Measurements from ENCODE around the gene KPNA6. TPM values are rescaled to one million over a fixed set of nuclear protein-coding genes. Genes with fewer than 3 reads are reported as not detected.

The KPNA6 gene
- polyA plus RNA-seq, 1 donor from 2014 or later = 17.3 TPM

DNA sequence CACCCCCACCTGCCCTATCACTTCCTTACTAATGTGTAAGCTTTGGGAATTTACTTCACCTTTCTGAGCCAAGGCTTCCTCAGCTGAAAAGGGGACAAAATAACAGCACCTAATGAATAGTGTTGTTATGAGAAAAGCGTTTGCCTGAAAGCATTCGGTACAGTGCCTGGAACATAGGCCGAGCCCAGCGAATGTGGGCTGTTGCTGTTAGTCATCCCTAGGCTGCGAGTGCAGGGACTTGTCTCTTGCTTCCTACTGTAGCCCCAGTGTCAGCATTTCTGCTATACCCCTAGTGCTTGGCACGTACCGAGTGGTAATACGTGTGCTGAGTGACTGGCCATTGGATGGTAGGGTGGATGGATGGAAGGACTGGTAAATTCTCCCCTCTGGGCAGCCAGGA, 16.7 kb upstream of the KPNA6 start:
- Histone ChIP-seq H3K36me3 (ENCODE audit: insufficient read depth, low read length) (peaks cover 3% of the 10 kb centered on the region), H3K4me3 (ENCODE audit: low read length) (no peak overlapping the region), H2AFZ (ENCODE audit: low read depth, low read length) (no peak overlapping the region), H4K20me1 (ENCODE audit: insufficient read depth) (no peaks in the 10 kb centered on the region), H3K9me3 (ENCODE audit: low read length) (no peaks in the 10 kb centered on the region), H3K9me2 (ENCODE audit: insufficient read depth, low read length) (no peaks in the 10 kb centered on the region), H3K9ac (ENCODE audit: low read length) (no peak overlapping the region), H3F3A (ENCODE audit: insufficient read depth, low read length, poor library complexity, severe bottlenecking) (no peaks in the 10 kb centered on the region), H3K79me2 (replicated peaks; ENCODE audit: insufficient read depth, low read length) (no peaks in the 10 kb centered on the region), H3K27ac (ENCODE audit: low read length) (no peak overlapping the region), H3K4me2 (ENCODE audit: low read length) (no peak overlapping the region), H3K27me3 (ENCODE audit: insufficient read depth, low read depth, low read length) (no peaks in the 10 kb centered on the region)
- TF ChIP-seq, protein P1, sequence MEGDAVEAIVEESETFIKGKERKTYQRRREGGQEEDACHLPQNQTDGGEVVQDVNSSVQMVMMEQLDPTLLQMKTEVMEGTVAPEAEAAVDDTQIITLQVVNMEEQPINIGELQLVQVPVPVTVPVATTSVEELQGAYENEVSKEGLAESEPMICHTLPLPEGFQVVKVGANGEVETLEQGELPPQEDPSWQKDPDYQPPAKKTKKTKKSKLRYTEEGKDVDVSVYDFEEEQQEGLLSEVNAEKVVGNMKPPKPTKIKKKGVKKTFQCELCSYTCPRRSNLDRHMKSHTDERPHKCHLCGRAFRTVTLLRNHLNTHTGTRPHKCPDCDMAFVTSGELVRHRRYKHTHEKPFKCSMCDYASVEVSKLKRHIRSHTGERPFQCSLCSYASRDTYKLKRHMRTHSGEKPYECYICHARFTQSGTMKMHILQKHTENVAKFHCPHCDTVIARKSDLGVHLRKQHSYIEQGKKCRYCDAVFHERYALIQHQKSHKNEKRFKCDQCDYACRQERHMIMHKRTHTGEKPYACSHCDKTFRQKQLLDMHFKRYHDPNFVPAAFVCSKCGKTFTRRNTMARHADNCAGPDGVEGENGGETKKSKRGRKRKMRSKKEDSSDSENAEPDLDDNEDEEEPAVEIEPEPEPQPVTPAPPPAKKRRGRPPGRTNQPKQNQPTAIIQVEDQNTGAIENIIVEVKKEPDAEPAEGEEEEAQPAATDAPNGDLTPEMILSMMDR (IDR thresholded peaks at IDR 0.05; ENCODE audit: poor library complexity, severe bottlenecking) = no peak
- TF ChIP-seq, protein P2, sequence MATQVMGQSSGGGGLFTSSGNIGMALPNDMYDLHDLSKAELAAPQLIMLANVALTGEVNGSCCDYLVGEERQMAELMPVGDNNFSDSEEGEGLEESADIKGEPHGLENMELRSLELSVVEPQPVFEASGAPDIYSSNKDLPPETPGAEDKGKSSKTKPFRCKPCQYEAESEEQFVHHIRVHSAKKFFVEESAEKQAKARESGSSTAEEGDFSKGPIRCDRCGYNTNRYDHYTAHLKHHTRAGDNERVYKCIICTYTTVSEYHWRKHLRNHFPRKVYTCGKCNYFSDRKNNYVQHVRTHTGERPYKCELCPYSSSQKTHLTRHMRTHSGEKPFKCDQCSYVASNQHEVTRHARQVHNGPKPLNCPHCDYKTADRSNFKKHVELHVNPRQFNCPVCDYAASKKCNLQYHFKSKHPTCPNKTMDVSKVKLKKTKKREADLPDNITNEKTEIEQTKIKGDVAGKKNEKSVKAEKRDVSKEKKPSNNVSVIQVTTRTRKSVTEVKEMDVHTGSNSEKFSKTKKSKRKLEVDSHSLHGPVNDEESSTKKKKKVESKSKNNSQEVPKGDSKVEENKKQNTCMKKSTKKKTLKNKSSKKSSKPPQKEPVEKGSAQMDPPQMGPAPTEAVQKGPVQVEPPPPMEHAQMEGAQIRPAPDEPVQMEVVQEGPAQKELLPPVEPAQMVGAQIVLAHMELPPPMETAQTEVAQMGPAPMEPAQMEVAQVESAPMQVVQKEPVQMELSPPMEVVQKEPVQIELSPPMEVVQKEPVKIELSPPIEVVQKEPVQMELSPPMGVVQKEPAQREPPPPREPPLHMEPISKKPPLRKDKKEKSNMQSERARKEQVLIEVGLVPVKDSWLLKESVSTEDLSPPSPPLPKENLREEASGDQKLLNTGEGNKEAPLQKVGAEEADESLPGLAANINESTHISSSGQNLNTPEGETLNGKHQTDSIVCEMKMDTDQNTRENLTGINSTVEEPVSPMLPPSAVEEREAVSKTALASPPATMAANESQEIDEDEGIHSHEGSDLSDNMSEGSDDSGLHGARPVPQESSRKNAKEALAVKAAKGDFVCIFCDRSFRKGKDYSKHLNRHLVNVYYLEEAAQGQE (IDR thresholded peaks at IDR 0.05; ENCODE audit: borderline replicate concordance) = no peak
- no peak for TF ChIP-seq MXI1 (conservative IDR thresholded peaks at IDR 0.05; ENCODE audit: poor library complexity, severe bottlenecking)
- TF ChIP-seq POLR2AphosphoS5 (IDR thresholded peaks at IDR 0.05) = no peak
- TF ChIP-seq SMC3 (conservative IDR thresholded peaks at IDR 0.05; ENCODE audit: poor library complexity) = no peak
- TF ChIP-seq EP300 (conservative IDR thresholded peaks at IDR 0.05; ENCODE audit: poor library complexity, severe bottlenecking) = no peak
- TF ChIP-seq RAD21 (conservative IDR thresholded peaks at IDR 0.05) = no peak
- TF ChIP-seq TAF1 (IDR thresholded peaks at IDR 0.05; ENCODE audit: low read depth) = no peak

DNA sequence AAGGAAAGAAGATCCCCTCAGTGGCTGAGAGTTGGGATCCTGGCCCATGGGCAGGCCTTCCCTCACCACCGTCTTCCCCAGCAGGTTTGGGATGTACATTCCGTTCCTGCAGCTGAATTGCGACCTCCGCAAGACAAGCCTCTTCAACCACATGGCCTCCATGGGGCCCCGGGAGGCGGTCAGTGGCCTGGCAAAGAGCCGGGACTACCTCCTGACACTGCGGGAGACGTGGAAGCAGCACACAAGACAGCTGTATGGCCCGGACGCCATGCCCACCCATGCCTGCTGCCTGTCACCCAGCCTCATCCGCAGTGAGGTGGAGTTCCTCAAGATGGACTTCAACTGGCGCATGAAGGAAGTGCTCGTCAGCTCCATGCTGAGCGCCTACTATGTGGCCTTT, 16.3 kb upstream of the KPNA6 start:
- no peak overlapping the region for H2AFZ ChIP-seq (ENCODE audit: low read depth, low read length)
- no peaks in the 10 kb centered on the region for H3K9me3 ChIP-seq (ENCODE audit: low read length)
- H3K27me3 ChIP-seq (ENCODE audit: insufficient read depth, low read depth, low read length) = no peaks in the 10 kb centered on the region
- H3K9me2 ChIP-seq (ENCODE audit: insufficient read depth, low read length) = no peaks in the 10 kb centered on the region
- H3K4me2 ChIP-seq (ENCODE audit: low read length) = no peak overlapping the region
- H3K27ac ChIP-seq (ENCODE audit: low read length) = no peak overlapping the region
- H4K20me1 ChIP-seq (ENCODE audit: insufficient read depth) = no peaks in the 10 kb centered on the region
- no peaks in the 10 kb centered on the region for H3K79me2 ChIP-seq (replicated peaks; ENCODE audit: insufficient read depth, low read length)
- no peak overlapping the region for H3K9ac ChIP-seq (ENCODE audit: low read length)
- no peak overlapping the region for H3K4me3 ChIP-seq (ENCODE audit: low read length)
- TF ChIP-seq MXI1 (conservative IDR thresholded peaks at IDR 0.05; ENCODE audit: poor library complexity, severe bottlenecking) (no peak), EZH2 (IDR thresholded peaks at IDR 0.05; ENCODE audit: borderline replicate concordance, insufficient read depth, low read length, poor library complexity, severe bottlenecking) (no peak), TAF1 (IDR thresholded peaks at IDR 0.05; ENCODE audit: low read depth) (no peak), RAD21 (conservative IDR thresholded peaks at IDR 0.05) (no peak), POLR2AphosphoS5 (IDR thresholded peaks at IDR 0.05) (no peak), EP300 (conservative IDR thresholded peaks at IDR 0.05; ENCODE audit: poor library complexity, severe bottlenecking) (no peak), SMC3 (conservative IDR thresholded peaks at IDR 0.05; ENCODE audit: poor library complexity) (no peak)
- TF ChIP-seq, protein P1 (IDR thresholded peaks at IDR 0.05; ENCODE audit: poor library complexity, severe bottlenecking) = no peak
- TF ChIP-seq, protein P2 (IDR thresholded peaks at IDR 0.05; ENCODE audit: borderline replicate concordance) = no peak
- no peaks in the 10 kb centered on the region for H3F3A ChIP-seq (ENCODE audit: insufficient read depth, low read length, poor library complexity, severe bottlenecking)
- H3K36me3 ChIP-seq (ENCODE audit: insufficient read depth, low read length) = peaks cover 4% of the 10 kb centered on the region

Measured in neural cell (in vitro differentiated cells).